GM10248 (cell line): ENCODE data around the gene ACADVL.

Source experiments
- CTCF ChIA-PET: fragments of 300-600 bp; sonication (Branson Sonifier 250); formaldehyde crosslinking; extraction: SDS; loops from one replicate; lab custom pipeline; 2021; ENCODE audit warnings: antibody characterized with exemption; lab: Yijun Ruan, JAX
- POLR2A ChIA-PET: fragments of 350-650 bp; sonication (Branson Sonifier 250); formaldehyde crosslinking; extraction: SDS; loops from one replicate; lab custom pipeline; 2020; ENCODE audit warnings: antibody characterized with exemption; lab: Yijun Ruan, JAX
- DNase-seq: peaks from one replicate; pipeline ENCODE4 v3.0.0; 2012; ENCODE audit errors: extremely low spot score
- CTCF ChIP-seq: IDR thresholded peaks from 2 replicates; pipeline ENCODE4 v1.5.1; 2012; ENCODE audit warnings: mild to moderate bottlenecking, low read depth; ENCODE audit errors: extremely low read depth, missing control alignments, control extremely low read depth

The ACADVL gene

DNA sequence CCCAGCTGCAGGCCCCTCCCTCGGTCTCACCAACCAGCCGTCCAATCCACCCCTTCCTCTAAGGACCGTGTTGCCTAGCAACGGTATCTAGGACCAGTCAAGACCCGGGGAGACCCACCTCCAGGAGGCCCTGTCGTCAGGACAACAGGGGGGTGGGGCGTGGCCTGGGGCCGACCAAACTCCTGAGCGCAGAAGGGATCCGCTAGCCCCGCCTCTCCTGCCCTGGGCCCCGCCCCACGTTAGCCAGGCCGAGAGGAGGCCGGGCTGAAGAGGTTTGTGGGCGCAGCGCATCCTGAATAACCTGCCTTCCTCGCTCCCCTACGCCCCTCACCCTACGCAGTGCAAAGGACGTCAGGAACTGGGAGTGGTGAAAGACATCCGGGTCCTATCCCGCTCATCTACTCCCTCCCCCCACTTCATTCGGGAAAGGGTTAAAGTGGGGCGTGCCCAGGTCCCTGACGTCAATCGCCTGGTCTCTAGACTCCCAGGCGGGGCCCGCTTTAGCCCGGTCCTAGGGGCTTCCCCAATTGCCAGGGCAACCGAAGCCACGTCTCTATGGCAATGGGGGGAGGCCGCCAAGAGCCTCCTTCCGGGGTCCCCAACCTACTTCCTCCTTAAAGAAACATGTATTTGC, 14.8 kb upstream of the ACADVL start:
- ChIA-PET CTCF (no interaction called here), POLR2A (no interaction called here)
- peak; percentile 96 for DNase-seq
- TF ChIP-seq CTCF = no peak

GRCh38 chr17:7205561-7205960, 14.2 kb upstream of the ACADVL start:
- POLR2A ChIA-PET = no interaction called here
- TF ChIP-seq CTCF = no peak
- CTCF ChIA-PET = no interaction called here
- no peak for DNase-seq

DNA sequence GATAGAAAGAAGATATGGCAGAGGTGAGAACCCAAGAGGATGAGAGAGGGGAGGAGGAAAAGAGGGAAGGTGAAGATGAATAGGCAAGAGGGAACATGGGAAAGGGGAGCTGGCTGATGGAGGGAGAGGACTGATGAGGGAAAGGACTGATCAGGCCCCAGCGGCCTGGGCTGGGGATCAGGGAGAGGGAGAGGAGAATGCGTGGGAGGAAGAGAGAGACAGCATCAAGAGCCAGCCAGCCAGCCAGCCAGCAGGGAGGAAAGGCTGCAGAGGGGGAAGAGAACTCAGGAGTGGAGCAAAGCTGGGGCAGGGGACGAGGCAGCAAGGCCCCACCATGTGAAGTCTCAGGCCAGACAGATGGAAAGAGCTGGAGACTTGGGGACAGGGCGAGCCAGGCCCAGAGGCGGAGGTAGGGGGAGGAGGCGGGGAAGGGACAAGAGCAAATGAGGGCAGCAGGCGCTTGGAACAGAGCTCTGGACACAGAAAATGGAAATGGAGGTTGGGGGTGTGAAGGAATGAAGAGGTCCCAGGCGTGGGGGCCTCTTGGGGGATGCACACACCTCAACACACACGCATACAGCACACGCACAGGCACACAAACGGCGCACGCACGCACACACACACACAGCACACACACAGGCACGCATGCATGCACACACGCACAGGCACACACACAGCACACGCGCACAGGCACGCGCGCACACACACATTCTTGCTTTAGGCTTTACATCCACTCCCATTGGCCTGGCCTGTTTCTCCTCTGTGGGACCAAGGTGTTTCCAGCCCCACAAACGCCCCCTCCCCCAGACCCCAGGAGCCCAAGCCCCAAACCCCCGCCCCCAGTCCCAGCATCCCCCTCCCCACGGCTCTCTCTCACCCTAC, 12.4 kb upstream of the ACADVL start:
- ChIA-PET POLR2A (no interaction called here), CTCF (interaction anchor here (2.2 kb wide), 1 partner anchor 13 kb away, joined by 6 read pairs; the partner anchor contains the start of genes ACADVL and DLG4)
- no peak for DNase-seq
- no peak for TF ChIP-seq CTCF

DNA sequence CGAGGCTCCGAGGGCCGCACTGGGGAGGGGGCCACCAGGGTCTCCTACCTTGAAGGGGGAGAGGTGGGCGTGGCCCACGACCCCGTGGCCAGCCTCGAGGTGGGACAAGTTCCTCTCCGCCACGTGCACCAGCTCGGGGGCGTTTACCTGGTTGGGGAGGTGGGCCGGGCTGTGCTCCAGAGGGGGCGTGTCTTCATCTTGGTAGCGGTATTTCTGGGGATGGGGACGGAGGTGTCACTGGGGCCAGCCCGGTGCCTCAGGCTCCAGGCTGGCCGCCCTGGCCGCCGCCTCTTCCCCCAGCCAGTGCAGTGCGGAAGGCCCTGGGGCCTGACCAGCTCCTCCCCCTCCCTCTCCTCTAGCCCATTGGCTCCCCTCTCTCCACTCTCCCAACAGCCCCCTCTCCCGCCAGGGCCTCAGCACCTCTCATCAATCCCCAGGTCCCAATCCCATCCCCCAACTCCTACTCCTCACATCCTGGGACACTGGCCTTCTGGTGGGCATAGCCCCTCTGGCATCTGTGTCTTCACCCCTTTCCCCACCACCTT, 11.6 kb upstream of the ACADVL start:
- ChIA-PET CTCF (interaction anchor here (2.2 kb wide), 1 partner anchor 12 kb away, joined by 6 read pairs; the partner anchor contains the start of genes ACADVL and DLG4), POLR2A (no interaction called here)
- DNase-seq = no peak
- TF ChIP-seq CTCF = no peak

GRCh38 chr17:7208754-7209460, 10.8 kb upstream of the ACADVL start:
- DNase-seq = no peak
- ChIA-PET POLR2A (no interaction called here), CTCF (interaction anchor here (2.2 kb wide), 1 partner anchor 11 kb away, joined by 6 read pairs; the partner anchor contains the start of genes ACADVL and DLG4)
- no peak for TF ChIP-seq CTCF
